HG03432 (cell line): ENCODE data around the gene VPS35L.
"Not testable (repeated sequence)": the region's sequence is repeated elsewhere in the genome, so short reads cannot be mapped to it uniquely, and the experiment has no call there.

Experiments
- ATAC-seq: cut with Tn5 transposase; IDR thresholded peaks from one replicate; pipeline ENCODE4 v1.9.1; 2021; ENCODE audit warnings: mild to moderate bottlenecking, moderate library complexity; ENCODE audit not compliant: unreplicated experiment

VPS35L gene

DNA sequence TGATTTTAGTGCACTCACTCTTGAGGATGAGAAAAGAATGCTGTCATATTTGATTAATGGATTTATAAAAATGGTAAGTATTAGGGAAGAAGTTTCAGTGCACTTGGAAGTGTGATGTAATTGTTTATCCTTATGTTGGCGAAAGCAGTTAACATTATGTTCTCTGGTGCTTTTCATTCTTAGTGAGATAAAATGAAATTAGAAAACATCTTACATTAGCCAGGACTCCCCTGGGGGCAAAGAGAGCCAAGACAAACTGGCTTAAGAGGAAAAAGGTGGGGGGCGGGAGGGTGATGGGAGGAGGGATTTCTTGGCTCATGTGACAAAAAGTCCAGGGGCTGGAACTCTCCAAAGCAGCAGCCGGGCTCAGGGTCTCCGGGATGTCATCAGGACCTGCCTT, 89.4 kb downstream of the VPS35L start:
- ATAC-seq = no peak

DNA sequence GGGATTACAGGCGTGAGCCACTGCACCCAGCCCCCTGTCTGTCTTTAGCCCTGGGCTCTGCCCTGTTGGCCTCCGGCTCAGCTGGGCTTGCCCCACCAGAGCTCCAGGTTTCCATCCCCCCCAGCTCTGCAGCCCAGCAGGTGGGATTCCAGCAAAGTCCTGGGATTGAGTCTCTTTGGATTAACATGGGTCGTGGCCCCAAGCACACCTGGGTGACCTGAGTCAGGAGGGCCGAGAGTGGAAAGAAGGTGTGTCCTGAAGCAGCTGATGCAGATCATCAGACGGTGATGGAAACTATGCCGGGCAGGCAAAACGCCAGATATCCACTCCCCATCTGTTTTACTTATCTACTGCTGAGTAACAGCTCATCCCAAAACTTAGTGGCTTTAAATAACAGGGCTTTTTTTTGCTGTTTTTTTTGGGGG, 90.1 kb downstream of the VPS35L start:
- no peak for ATAC-seq

DNA sequence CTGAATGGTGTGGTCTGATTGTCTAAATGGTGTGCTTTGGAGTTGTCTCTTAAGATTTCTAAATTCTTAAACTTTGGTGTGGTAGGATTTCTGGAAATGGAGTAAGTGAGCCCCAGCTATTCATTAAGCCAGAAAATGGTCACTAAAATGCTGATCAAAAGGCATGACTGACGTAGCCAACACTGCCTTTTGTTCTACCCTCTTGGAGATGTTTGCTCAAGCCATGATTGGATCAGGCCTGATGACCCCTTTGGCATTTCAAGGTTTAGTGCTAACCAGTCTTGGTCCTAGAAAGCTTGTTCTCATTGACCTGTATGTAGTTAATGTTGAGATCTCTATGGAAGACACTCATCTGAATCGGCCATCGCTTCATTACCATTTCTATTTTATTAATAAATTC, 94.5 kb downstream of the VPS35L start:
- no peak for ATAC-seq

DNA sequence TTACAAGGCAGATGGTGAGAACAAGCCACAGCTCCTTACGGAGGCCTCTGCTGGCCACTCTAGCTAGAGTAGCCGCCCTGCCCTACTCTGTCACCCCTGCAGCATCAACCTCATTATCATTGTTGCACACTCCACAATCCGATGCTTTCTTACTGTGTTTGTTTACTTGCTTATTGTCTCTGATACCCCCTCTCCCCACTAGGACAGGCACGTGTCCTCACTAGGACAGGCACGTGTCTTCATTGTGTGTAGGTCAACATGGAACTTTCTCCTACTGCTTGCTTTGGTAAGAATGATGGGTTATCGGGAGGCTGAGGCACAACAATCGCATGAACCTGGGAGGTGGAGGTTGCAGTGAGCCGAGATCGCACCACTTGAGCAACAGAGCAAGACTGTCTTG, 98.6 kb downstream of the VPS35L start:
- no peak for ATAC-seq

DNA sequence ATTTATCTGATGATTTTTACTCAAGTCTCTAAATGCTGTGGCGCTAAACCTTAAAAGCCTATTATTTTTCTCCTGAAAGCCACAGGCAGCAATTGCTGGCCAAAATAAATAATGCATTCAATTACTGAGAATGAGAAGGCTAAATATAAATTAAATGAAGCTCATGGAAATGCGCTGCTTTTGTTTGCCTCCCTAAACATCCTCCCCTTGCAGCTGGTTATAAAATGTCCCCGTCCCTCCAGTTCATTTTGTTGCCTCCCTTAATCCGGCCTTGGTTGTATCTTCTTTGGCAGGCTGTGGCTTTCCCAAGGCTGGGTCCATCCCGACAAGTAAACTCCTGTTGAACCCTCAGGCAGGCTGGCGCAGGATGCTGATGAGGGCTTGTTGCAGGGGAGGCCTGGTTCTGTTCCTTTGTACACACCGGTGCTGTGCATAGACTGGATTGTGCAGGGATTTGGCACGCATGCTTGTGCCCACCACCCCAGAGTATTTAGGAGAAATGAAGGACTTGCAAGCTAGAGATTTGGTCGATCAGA, 99.8 kb downstream of the VPS35L start:
- ATAC-seq = no peak

DNA sequence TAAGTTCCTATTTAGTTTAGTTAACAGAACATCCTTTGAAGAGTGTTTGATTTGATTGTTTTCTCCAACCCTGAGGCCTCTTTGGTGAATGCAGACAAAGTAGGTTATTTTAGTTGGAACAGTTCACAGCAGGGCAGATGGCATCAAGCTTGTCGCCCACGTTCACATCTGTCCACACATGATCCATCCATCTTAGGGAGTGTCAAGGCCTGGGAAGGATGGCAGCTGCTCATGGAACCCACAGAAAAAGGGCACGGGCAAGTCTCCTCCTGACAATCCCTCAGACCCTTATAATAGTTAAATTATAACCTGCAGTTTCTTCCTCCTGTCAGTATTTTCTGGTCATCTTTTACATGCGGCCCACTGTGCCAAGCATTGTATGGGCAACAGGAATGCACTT, 102.3 kb downstream of the VPS35L start:
- ATAC-seq = no peak

DNA sequence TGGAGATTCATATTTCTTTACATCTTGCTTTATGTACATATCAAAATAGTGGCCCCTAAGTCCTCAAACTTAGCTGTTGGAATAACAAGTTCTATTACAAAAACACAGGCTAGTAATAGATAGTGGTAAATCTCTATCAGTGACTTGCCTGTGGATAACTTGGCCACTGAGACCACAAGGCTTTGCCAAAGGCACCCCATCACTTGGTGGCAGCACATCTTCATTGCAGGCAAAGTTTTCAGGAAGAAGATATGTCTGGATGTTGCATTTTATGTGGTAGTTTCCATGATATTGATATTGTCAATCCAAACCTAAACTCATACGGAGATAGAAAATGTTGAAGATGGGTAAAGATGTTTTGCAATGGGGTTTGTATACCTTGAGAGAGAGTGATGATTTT, 104.1 kb downstream of the VPS35L start:
- no peak for ATAC-seq

DNA sequence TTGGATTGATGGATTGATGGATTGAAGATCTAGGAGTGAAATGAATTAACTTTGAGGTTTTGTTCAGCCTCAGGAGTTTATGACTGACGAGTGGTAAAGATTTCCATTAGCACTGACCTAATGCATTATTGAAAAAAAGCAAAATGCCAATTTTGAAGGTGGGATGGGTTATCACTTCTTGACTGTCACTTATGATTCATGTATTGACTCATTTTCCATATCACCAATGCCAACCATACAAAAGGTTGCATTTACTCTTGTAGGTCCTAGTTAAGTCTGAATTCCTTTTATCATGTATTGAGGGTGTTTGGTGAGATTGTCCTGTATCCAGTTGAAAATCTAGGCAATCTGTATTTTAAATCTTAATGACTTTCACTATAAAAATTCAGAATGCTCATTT, 104.9 kb downstream of the VPS35L start:
- ATAC-seq = no peak

DNA sequence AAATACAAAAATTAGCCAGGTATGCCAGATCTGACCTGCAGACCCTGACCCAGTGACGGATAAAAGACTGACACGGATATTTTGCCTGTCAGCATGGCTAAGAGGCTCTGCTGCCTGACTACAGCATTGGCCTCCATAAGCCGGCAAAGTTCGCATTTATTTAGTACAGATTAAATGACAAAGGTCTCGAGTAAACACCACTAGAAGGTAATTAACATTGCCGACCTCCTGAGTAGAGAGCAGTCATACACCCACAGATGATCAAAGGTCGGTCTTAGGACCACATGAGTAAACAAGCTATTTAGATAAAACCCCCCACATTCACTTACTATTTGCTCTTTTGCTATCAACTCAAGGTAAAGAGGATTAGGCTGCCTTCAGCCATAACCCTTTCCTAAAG, 106.8 kb downstream of the VPS35L start:
- no peak for ATAC-seq

DNA sequence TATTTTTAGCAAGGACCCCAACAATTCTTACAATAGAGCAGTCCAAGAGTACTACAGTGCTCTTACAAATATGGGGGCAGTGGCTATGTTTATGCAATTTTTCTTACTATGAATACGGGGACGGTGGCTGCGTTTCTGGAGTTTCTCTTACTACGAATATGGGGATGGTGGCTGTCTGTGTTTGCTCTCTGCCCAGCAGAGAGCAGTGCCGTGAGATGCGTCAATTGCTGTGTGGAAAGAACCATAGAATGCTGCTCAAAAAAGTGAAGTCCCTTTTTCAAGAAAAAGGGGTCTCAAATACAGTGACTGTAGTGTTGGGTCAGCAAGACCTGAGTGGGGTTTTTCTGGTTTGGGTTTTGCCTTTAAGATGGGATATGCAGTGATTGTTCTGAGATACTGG, 108.7 kb downstream of the VPS35L start:
- no peak for ATAC-seq

DNA sequence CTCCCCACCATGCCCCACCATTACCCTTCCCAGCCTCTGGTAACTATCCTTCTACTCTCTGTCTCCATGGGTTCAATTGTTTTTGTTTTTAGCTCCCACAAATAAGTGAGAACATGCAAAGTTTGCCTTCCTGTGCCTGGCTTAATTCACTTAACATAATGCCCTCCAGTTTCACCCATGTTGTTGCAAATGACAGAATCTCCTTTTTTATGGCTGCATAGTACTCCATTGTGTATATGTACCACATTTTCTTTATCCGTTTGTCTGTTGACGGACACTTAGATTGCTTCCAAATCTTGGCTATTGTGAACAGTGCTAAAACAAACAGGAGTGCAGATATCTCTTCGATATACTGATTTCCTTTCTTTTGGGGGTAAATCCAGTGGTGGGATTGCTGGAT, 109.8 kb downstream of the VPS35L start:
- ATAC-seq = not testable (repeated sequence)

DNA sequence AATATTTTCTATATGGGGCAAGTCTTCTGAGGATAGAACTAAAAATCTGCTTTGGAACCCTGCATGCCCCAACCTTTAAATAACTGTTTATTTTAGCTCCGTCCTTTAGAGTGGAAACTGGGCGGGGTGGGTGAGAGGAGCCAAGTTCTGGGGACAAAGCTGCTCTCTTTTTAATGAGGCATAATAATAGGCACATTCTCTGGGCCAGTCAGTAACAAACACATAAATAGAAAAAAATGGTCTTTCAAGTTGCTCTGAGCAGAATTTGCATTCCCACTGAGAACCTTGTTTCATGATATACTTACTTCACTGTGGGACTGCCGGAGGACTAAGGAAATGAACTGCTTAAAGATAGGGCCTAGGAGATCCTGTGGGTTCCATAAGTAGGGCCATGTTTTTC, 111.0 kb downstream of the VPS35L start:
- no peak for ATAC-seq

DNA sequence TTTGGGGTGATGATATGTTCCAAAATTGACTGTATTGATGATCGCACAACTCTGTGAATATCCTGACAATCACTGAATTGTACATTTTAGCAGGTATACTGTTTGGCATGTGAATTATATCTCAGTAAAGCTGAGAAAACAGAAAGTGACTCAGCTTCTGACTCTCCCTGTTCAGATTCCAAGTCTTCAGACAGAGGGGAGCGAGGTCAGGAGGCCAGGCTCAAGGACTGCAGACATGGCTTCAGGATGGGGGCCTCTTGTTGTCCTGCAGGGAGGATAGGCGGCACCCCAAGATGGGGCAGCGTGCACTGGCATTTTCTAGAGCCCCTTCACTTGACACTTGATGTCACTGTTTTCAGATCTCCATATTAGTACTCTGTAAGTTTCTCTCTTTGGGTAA, 116.9 kb downstream of the VPS35L start:
- ATAC-seq = no peak

DNA sequence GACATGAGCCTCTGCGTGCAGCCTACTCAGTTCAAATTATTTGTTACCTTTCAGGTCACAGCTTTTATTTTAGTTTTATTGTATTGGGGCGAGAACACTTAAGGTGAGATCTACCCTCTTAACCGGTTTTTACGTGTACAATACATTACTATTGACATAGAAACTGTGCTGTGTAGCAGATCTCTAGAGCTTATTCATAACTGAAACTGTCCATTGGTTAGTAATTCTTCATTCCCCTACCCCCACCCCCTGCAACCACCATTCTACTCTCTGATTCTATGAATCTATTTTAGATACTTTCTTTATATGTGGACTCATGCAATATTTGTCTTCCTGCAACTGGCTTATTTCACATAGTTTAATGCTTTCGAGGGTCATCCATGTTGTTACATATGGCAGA, 119.0 kb downstream of the VPS35L start:
- no peak for ATAC-seq

DNA sequence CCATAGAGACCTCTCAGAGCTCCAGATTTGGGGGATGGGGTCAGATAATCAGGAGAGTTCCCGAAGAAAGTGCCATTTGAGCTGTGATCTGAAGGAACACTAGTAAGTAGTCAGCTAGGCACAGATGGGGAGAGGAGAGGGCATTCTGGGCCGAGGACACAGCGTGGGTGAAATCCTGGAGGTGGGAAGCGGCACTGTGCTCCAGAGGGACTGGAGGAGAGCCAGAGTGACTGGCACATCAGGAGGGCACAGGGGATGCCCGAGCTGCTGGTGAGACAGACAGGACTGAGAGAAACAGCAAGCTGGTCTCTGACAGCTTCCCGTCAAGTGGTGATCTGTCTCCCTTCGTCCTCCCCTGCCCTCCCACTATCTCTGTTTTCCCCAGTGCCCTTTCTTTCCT, 121.9 kb downstream of the VPS35L start:
- ATAC-seq = no peak

DNA sequence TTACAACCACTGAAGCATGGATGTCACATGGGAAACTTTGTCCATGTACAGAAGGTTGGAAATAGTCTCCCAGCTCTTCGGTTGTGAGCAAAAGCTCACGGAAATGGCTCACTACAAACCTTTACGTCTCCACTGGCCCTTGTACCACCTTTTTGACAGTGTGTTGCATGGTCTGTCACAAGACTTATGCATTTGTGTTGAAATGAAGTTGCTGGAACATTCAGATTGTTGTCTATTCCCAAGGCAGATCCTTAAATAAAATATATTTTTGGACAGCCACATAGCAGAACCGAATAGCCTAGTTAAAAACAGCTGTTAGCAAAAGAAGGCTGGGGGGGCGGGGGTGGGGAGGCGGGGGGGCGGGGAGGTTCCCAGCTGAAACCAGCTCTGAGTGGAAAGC, 123.3 kb downstream of the VPS35L start:
- ATAC-seq = no peak

DNA sequence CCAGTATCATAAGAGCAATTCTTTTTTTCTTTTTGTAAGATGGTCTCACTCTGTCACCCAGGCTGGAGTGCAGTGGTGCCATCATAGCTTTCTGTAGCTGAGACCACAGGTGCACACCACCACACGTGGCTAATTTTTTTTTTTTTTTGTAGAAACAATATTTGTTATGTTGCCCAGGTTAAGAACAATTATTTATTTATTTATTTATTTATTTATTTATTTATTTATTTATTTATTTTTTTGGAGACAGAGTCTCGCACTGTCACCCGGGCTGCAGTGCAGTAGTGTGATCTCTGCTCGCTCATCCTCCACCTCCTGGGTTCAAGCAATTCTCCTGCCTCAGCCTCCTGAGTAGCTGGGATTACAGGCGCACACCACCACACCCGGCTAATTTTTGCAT, 123.8 kb downstream of the VPS35L start:
- not testable (repeated sequence) for ATAC-seq

DNA sequence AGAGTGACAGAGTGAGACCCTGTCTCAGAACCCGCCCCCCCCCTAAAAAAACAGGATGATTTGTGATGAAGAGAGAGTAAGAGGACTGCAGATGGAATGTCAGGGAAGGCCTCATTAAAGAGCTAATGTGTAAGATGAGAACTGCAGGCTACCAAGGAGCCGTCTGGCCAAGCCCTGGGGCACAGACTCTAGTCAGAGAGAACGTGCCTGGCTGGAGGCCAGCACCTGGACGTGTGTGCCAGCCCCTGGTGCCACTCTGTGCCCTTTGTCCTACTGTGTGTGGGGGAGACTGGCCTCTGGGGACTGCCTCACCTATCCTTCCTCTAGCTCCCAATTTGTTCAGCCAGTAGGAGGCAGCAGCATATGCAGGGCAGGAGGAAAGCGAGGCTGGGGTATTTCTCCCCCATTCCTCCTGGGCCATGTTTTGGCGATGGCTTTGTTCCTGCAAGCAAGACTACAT, 125.4 kb downstream of the VPS35L start:
- ATAC-seq = no peak

DNA sequence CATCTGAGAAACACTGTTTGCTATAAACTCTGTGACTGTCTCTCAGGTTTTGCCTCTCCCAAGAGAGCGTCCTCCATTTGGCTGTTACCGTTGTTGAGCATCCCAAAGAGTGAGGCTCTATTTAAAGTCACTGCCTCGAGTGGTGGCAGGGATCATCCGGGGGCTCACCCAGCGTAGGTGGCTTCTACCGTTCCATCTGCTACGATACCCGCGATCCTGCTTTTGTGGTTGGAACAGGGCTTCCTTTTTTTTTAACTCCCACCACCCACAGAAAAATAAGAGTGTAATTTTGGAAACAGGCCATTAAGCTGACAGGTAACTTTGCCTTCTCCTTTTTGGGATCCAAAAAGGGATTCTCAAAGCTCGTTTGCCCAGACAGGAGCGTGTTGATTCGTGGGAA, 126.1 kb downstream of the VPS35L start:
- no peak for ATAC-seq

DNA sequence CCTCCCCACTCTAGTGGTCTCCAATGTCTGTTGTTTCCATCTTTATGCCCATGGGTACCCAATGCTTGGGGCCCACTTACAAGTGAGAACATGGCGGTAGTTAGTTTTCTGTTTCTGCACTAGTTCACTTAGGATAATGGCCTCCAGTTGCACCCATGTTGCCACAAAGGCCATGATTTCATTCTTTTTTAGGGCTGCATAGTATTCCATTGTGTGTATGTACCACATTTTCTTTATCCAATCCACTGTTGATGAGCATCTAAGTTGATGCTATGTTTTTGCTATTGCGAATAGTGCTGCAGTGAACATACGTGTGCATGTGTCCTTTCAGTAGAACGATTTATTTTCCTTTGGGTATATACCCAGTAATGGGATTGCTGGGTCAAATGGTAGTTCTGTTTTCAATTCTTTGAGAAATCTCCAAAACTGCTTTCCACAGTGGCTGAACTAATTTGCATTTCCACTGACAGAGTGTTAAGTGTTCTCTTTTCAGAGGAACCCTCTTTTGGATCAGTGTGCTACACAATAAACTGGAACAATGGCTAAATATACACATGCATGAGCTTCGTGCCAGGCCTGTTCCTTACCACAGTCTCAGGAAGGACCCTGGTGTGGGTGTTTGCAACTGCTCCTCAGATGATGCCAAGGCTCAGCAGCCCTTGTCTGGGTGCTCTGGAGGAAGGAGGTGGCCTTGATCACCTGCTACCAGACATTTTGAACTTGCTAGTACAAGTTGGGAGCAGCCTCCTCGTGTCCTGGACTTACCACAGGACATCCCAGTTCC, 128.1 kb downstream of the VPS35L start:
- no peak for ATAC-seq

DNA sequence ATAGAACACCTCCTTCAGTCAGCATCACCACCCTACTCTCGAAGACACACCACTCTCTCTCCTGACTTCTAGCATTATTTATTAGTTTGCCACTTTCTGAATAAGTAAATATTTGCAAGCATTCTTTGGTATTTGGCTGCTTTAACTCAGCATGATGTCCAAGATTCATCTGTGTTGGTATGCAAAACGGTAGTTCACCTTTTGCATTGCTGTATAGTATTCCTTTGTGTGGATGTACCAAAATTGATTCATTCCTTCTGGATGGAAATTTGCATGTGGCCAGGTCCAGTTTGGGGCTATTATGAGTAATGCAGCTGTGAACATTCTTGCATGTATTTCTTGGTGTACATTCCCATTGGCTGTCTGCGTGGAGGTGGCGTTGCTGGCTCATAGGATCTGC, 129.7 kb downstream of the VPS35L start:
- ATAC-seq = no peak

DNA sequence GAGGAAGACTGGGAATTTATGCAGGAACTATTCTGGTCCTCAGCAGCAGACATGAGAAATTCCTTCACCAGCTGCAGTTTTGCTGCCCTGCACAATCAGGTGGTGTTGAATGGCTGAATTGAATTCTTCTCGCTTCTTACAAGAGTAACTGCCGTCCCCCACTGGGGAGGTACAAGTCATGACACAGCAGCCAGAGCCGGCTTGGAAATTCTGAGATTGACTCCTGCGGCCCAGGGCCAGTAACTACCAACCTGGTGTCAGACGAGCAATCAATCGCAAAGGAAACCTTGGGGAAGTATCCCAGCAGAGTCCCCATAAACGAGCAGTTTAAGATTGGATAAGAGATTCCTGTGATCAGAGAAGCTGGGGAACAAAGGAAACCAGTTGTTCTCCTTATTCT, 131.8 kb downstream of the VPS35L start:
- ATAC-seq = no peak
